HG03558 (cell line): ENCODE measurements around the gene PNCK.
"Not testable (repeated sequence)": the region's sequence is repeated elsewhere in the genome, so short reads cannot be mapped to it uniquely, and the experiment has no call there.

Experiments used
- ATAC-seq: cut with Tn5 transposase; IDR thresholded peaks from one replicate; pipeline ENCODE4 v1.9.1; 2021; ENCODE audit warnings: moderate number of reproducible peaks; ENCODE audit not compliant: unreplicated experiment; ENCODE audit errors: extremely low read depth

Gene PNCK

DNA sequence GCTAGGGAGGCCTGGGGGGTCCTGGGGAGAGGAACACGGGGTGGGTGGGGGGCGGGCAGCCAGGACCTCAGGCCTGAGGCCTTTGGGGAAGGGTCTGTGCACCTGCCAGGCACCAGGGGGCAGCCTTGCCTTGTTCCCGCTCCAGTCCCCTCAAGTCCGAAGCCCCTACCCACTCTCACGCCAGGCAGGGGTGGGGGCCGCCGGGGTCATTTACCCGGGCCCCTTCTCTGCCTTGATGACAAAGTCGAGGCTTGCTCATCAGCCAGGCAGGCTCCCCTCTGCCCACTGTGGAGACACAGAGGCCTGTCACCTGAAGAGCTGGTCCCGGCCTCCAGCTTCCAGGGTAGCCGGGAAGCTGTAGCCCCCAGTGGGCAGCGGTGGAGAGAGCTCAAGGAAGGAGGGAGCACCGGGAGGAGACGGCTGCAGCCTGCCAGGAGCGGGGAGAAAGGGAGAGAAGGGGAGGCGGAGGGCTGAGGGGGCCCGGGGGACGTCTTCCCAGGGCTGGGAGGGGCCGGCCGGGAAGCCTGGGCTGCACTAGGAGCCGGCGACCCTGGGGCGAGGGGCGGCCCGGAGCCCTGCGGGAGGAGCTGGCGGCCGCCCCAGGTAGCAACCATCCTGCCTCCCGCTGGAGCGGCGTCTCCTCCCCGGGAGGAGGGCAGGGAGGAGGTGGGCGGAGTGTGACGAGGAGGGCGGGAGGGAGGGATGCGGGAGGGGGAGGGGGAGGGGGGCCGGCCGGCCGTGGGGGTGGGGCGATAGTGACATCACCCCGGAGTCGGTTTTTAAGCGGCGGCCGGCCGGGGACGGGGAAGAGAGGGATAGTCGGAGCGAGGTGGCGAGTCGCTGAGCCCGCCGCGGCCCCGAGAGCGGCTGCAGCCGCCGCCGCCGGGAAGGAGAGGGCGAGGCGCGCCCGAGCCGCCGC, 13.8 kb upstream of the PNCK start, which contains the start of gene SLC6A8:
Gene SLC6A8 (plus strand): TSS at position 806 of the 919 bp plus-strand sequence. CDS start 649 bp downstream, outside the sequence.
- no peak for ATAC-seq

DNA sequence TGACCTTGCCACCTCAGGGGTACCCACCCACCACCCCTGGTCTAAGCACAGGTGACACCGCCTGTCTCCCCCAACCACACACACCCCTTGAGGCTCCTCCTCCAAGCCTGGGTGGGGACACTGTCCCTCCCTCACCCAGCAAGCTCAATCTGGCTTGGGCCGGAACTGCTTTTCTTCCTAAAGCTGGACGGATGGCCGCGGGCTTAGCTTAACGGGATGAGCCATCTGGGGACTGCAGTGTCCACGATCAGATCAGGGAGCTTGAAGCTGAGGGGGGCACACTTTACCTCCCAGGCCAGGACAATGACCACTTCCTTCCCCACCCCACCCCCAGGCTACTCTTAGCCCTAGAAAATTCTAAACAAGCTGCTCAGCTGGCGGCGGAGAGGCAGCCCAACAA, 13.1 kb upstream of the PNCK start:
- no peak for ATAC-seq

DNA sequence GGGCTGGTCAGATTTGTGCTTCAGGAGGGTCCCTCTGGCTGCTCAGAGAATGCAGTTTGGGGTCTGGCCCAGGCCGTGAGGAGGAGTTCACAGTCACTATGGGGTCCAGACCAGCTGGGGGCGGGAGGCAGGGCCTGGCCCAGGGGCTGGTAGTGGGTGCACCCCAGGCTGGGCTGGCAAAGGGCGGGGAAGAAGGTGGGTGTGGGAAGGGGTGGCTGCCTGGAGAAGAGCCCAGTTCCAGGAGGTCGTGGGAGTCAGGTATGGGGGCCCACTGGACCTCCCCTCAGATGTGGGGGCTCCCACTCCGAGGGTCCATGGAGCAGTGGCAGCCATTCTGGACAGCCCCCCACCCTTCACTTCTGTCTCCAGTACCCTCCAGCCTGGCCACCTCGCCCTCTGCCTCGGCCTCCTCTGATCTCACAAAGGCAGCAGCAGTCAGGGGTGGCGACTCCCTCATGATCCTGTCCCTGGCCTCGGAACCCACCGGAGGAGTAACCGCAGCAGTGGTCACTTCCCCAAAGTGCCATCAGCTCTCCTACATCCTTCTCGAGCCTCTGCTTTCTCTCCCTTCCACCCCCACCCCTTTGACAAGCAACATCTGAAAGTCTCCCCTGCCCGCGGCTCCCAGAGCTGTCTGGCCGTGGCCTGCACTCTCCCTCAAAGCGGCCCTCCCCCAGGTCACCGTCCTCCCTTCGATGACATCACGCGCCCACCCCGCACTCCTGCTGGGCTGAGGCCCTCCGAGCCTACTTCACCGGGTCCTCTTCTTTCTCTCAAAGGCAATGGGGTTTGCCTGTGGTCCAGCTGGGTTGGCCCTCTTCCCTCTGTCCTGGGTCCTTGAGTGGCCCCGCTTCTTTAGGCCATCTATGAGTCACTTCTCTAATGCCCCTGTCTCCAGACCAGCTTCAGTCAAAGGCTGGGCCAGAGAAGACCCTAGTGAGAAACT, 12.4 kb upstream of the PNCK start:
- ATAC-seq, result no peak

- no peak for ATAC-seq
Observed at GRCh38 chrX:153685156-153685536, 11.5 kb upstream of the PNCK start.

DNA sequence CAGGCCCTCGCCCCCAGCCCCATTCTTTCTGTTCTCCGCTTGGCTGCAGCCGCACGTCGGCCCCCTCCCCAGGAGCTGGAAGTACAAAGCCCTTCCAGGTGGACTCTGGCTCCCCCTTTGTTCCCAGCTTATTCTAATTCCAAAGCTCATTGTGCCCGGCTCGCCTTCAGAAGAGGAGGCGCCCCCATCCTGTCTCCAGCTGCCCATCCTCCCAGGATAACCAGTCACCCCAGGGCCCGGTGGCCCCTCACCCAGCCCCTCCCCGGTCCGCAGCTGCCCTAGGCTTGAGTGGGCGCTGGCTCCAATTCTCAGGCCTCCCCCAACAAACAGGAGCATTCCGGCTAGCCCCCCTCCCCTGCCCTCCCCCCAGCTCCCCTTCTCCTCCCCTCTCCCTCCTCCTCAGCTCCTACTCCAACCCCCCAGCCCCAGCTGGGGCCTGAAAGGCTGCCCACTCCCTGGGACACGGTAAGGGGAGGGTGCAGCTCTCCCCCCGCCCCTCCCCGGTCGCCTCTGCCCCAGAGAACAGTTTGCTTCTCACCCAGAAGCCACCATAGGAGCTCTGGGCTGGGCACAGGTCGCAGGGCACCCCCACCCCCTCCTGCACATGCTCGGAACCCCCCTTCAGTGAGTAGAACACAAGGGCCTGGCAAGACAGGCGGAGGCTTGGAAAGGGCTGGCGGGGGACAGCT, 11.0 kb upstream of the PNCK start:
- no peak for ATAC-seq

DNA sequence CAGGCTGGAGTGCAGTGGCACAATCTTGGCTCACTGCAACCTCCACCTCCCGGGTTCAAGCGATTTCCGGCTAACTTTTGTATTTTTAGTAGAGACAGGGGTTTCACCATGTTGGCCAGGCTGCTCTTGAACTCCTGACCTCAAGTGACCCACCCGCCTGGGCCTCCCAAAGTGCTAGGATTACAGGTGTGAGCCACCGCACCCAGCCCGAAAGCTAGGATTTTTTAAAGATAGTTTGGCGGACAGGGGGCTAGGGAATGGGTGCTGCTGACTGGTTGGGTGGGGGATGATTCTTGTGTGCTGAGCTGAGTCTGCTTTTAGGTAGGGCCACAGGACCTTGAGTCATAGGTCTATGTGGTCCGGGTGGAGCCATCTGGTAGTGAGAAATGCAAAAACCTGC, 9.9 kb upstream of the PNCK start:
- ATAC-seq, result not testable (repeated sequence)

DNA sequence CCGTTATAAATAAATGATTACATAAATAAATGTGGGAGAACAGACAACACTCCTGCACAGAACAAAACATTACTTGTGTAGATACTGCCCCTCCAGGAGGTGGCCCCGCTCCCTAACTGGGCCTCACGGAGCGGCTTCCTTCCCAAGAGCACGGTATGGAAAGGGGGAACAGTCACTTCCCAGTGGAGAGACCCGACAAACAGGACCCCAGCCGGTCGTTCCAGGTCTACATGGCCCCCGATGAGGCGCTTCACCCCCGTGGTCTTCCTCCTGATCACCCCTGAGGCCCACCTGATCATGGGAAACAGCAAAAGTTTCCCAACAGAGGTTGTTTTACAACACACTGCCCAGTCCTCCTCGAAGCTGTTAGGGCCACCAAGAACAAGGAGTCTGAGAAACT, 7.6 kb upstream of the PNCK start:
- no peak for ATAC-seq

- no peak for ATAC-seq
Observed at GRCh38 chrX:153674219-153674851, 722 bp upstream of the PNCK start.

GRCh38 chrX:153672531-153673427, 834 bp downstream of the PNCK start:
- no peak for ATAC-seq

GRCh38 chrX:153671589-153672530, 1.8 kb downstream of the PNCK start:
- no peak for ATAC-seq

- ATAC-seq, result no peak
Observed at GRCh38 chrX:153670748-153671588, 2.6 kb downstream of the PNCK start.

DNA sequence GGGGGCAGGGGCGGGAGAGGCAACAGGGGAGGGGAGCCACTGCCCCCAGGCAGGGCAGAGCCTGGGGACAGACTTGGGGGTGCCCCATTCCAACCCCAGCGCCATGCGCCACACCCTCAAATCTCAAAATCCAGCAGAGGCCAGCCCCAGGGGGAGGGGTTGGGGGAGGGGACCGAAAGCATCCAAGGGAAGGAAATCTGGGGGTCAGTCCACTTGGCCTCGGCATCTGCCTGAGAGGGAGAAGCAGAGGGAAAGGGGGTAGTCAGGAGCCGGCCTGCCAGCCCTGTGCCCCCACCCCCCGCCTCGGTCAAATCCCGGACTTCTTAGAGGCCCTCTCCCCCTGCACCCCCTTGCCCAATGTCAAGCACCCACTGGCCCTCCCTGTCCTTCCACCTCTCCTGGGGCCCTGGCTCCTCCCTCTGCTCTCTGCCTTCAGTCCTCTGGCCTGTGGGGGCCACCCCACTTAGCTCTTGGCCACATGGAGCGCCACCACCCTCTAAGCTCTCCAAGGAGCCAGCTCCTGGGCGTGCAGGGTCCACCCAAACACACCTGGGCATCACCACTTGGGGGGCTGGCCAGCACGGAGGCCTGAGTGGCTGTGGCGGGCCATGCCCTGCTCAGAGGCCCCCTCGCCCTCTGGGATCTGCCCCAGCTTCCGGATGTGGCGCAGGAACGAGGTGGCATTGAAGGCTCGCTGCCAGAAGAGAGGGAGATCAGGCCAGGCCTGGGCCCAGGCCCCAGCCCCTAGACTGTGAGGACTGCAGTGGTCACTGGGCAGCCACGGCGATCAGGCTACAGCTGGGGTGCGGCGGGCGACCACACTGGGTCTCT, 3.5 kb downstream of the PNCK start:
- ATAC-seq, result no peak

DNA sequence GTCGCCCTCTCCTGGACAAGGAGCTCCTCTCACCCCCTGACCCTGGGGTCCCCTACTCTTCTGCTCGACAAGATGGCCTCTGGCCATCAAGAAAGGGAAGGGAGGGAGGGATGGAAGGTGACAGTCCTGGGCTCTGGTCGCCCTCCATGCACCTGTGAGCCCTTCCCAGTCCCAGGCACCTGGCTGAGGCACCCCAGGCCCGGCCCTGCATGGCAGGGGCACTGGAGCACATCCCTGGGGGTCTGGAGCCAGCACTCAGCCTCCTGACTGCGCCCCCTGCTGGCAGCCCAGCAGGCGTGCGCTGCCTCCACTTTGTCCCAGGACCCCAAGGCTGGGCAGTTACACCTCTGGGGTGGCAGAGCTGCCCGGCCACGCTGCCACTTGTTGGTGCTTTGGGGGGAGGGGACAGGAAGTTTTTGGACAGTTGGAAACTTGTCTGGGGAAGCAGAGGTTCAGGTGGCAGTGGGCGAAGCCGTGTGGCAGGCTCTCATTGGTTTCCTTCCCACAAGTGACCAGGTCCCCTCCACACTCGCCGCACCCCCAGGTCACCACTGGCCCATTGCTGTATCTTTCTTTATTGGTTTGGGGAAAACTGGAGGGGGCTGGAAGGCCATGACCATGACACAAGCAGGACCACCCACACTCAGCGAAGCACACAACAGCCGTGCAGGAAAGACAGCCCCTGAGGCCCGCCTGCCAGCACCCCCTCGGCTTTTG, 4.3 kb downstream of the PNCK start:
- no peak for ATAC-seq

DNA sequence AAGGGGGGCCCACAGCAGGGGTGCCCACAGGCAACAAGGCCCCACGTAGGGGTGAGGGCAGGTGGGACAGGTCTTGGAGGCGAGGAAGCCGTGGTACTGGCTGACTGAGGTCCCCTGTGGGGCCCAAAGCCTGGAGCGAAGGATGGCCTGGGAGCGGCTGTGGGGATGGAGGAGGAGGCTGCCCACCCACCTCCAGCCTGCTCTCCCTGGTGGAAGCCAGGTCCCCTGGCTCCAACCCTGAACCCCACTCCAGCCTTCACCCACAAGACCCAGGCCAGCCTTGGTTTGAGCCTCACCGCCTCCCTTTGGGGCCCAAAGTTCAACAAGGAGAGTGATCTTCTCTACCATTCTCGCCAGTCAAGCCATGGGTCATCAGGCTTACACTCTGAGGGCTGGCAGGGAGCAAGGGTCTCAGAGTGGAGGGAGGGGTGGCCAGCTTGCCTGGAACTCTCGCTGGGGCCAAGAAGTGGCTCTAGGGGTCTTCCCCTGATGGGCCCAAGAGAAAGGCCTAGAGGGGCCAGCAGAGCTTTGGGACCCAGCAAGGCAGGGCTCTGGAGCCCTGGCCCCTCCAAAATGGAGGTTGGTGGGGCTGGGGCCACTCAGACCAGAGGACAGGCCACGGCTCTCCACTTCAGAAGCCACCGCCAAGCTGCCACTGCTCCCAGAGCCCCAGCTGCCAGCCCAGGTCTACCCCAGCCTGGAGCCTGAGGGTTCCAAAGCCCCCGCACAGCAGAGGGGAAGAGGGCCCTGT, 5.0 kb downstream of the PNCK start:
- no peak for ATAC-seq

DNA sequence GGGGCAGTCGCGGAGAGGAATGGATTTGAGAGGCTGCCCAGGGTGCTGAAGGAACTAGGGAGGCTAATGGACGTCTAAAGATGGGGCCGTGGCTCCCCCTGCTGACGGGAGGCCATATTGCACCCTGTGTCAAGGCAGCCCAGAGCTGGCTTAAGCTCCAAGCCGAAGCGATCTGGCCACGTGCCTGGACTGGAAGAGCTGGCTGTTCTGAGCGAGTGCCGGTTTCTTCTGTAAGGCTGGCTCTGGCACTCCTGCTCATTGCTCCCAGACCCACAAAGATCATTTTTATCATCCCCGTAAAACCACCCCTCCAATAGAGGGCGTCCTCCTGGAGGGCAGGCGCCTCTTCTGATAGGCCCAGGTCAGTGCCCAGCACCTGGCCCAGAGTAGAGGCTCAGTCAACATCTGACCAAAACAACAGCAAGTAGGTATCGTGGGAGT, 5.6 kb downstream of the PNCK start:
- no peak for ATAC-seq
